Lower lobe of right lung (tissue), 2 donors: ENCODE results near the gene KCNT1. TPM values are rescaled to one million over a fixed set of nuclear protein-coding genes. Genes with fewer than 3 reads are reported as not detected.

Source experiments
- ATAC-seq, 2 donors: fragments of 200-7000 bp; cut with Tn5 transposase; one replicate each; pipeline ENCODE4 v1.9.1; 2020 to 2022; ENCODE audit warnings: mild to moderate bottlenecking in 2 of 2, moderate library complexity in 2 of 2
- DNase-seq: peaks from one replicate; pipeline ENCODE4 v3.0.0-alpha.2; 2020
- H3K27ac ChIP-seq: fragments of 200-600 bp; one replicate; pipeline ENCODE4 v1.8.0; 2022
- H3K27me3 ChIP-seq: fragments of 200-600 bp; one replicate; pipeline ENCODE4 v1.8.0; 2022; ENCODE audit warnings: low read depth
- H3K36me3 ChIP-seq: fragments of 200-600 bp; one replicate; pipeline ENCODE4 v1.8.0; 2022; ENCODE audit warnings: mild to moderate bottlenecking
- H3K4me1 ChIP-seq: fragments of 200-600 bp; one replicate; pipeline ENCODE4 v1.8.0; 2022
- H3K4me3 ChIP-seq: fragments of 200-600 bp; one replicate; pipeline ENCODE4 v1.8.0; 2022; ENCODE audit warnings: mild to moderate bottlenecking
- H3K9me3 ChIP-seq: fragments of 200-600 bp; one replicate; pipeline ENCODE4 v1.8.0; 2022
- intact Hi-C: fragments of 100-400 bp; cut with DNase I; formaldehyde crosslinking; loops from one replicate; pipeline ENCODE4 v1.11.0; 2022
- total RNA-seq: library from RNA; stranded (reverse); fragmentation: NEBNext Ultra II Directional; extraction: Animal tissue kit (Norgen Biotek cat#: 25700); gene quantifications from one replicate; pipeline ENCODE4 v1.2.1, GENCODE V29; 2021
- TF ChIP-seq, protein P1 (sequence below): fragments of 200-600 bp; IDR thresholded peaks from one replicate; pipeline ENCODE4 v1.8.0; 2022; ENCODE audit warnings: antibody characterized with exemption, mild to moderate bottlenecking
- donor health status: DM: no; HTN: yes; CAD: no; lungs with severe emphysema.

Gene KCNT1
- total RNA-seq, 1 donor from 2014 or later = 0.35 TPM

GRCh38 chr9:135777623-135778177, 75.7 kb downstream of the KCNT1 start:
- Histone ChIP-seq H3K4me3 (no peak overlapping the region), H3K4me1 (no peaks in the 10 kb centered on the region)
- intact Hi-C loops = no loop called here

GRCh38 chr9:135778421-135778820, 76.4 kb downstream of the KCNT1 start:
- intact Hi-C loops = no loop called here
- Histone ChIP-seq H3K4me1 (no peaks in the 10 kb centered on the region), H3K36me3 (no peaks in the 10 kb centered on the region), H3K4me3 (no peak overlapping the region), H3K27me3 (no peaks in the 10 kb centered on the region), H3K9me3 (no peaks in the 10 kb centered on the region), H3K27ac (no peak overlapping the region)
- no peak for ATAC-seq
- DNase-seq = no peak
- TF ChIP-seq, protein P1, sequence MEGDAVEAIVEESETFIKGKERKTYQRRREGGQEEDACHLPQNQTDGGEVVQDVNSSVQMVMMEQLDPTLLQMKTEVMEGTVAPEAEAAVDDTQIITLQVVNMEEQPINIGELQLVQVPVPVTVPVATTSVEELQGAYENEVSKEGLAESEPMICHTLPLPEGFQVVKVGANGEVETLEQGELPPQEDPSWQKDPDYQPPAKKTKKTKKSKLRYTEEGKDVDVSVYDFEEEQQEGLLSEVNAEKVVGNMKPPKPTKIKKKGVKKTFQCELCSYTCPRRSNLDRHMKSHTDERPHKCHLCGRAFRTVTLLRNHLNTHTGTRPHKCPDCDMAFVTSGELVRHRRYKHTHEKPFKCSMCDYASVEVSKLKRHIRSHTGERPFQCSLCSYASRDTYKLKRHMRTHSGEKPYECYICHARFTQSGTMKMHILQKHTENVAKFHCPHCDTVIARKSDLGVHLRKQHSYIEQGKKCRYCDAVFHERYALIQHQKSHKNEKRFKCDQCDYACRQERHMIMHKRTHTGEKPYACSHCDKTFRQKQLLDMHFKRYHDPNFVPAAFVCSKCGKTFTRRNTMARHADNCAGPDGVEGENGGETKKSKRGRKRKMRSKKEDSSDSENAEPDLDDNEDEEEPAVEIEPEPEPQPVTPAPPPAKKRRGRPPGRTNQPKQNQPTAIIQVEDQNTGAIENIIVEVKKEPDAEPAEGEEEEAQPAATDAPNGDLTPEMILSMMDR = no peak

More at GRCh38 chr9:135777623-135778177, 75.7 kb downstream of the KCNT1 start:
- Histone ChIP-seq H3K36me3 (no peaks in the 10 kb centered on the region), H3K27me3 (no peaks in the 10 kb centered on the region), H3K9me3 (no peaks in the 10 kb centered on the region), H3K27ac (no peak overlapping the region)
- DNase-seq (no peak), ATAC-seq (no peak)
- TF ChIP-seq, protein P1 = no peak

- DNase-seq (no peak), ATAC-seq (no peak)
- no peak overlapping the region for H3K27ac ChIP-seq
- TF ChIP-seq, protein P1 = no peak
- H3K27me3 ChIP-seq = no peaks in the 10 kb centered on the region
- intact Hi-C loops = no loop called here
- no peak overlapping the region for H3K4me3 ChIP-seq
- H3K9me3 ChIP-seq = no peaks in the 10 kb centered on the region
- no peaks in the 10 kb centered on the region for H3K4me1 ChIP-seq
- no peaks in the 10 kb centered on the region for H3K36me3 ChIP-seq
Measured at GRCh38 chr9:135779571-135779970, 77.6 kb downstream of the KCNT1 start.

DNA sequence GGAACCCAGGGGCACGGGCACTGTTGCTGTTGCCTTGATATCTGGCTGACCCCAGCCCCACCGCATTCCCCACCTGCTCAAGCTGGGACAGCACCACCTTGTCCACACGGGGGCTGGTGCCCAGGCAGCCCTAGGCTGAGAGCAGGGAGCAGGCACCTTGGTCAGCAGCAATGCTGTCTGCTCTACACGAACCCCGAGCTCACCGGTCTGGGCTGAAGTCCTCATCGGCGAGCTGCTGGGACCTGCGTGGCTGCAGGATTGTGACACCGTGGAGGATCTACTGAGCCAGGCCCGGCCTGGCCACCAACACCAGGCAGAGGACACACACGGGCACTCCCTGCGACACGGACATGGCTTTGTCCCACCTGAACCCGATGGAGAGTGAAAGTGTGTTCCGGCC, 78.1 kb downstream of the KCNT1 start:
- DNase-seq = no peak

DNA sequence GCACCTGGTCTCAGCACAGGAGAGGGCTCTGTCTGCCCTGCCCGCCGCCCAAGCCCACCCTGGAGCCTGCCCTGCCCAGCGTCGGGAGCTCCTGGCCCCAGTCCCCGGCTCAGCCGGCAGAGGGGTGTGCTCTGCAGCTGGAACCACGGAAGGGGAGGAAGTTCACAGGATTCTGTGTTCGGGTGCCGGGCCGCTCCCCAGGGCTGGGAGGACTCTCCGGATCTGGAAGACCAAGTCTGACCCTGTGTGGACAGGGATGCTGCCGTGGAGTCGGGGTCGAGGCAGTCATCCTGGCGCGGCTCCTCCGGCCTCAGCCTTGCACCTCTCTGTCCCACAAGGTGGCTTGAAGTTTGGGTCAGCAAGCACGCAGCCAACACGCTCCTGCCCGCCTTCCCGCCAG, 78.6 kb downstream of the KCNT1 start:
- Histone ChIP-seq H3K4me3 (no peak overlapping the region), H3K4me1 (no peaks in the 10 kb centered on the region), H3K9me3 (no peaks in the 10 kb centered on the region), H3K27me3 (no peaks in the 10 kb centered on the region), H3K36me3 (no peaks in the 10 kb centered on the region), H3K27ac (no peak overlapping the region)
- no peak for DNase-seq
- TF ChIP-seq, protein P1 = no peak
- intact Hi-C loops = no loop called here
- ATAC-seq = no peak

More for the DNA sequence above, 78.1 kb downstream of the KCNT1 start:
- Histone ChIP-seq H3K27me3 (no peaks in the 10 kb centered on the region), H3K9me3 (no peaks in the 10 kb centered on the region), H3K4me3 (no peak overlapping the region), H3K4me1 (no peaks in the 10 kb centered on the region), H3K36me3 (no peaks in the 10 kb centered on the region), H3K27ac (no peak overlapping the region)
- TF ChIP-seq, protein P1 = no peak
- intact Hi-C loops = no loop called here
- no peak for ATAC-seq
